OCI-LY1 (cell line): ENCODE results near the gene RPLP2.

ENCODE experiments used
- H2AFZ ChIP-seq: fragments of 200-600 bp; sonication (generic), shearing (Covaris generic); 2 replicates; pipeline ENCODE4 v1.6.0; 2014; ENCODE audit warnings: antibody characterized with exemption, mild to moderate bottlenecking, low read length
- H3F3A ChIP-seq: fragments of 200-600 bp; sonication (generic), shearing (Covaris generic); 2 replicates; pipeline ENCODE4 v1.6.0; 2014; ENCODE audit warnings: mild to moderate bottlenecking, antibody characterized with exemption, low read length, moderate library complexity; ENCODE audit not compliant: insufficient read depth
- H3K27ac ChIP-seq: fragments of 200-600 bp; sonication (generic); 2 replicates; pipeline ENCODE4 v1.5.1; 2014; ENCODE audit warnings: low read length, mixed run types, mild to moderate bottlenecking, low read depth; ENCODE audit not compliant: poor library complexity, severe bottlenecking
- H3K27me3 ChIP-seq: fragments of 200-600 bp; sonication (generic); 2 replicates; pipeline ENCODE4 v1.6.0; 2014; ENCODE audit warnings: antibody characterized with exemption, mild to moderate bottlenecking, low read length, moderate library complexity; ENCODE audit not compliant: insufficient read depth
- H3K36me3 ChIP-seq: fragments of 200-600 bp; sonication (generic); 2 replicates; pipeline ENCODE4 v1.6.1; 2014; ENCODE audit warnings: mild to moderate bottlenecking, antibody characterized with exemption, low read length, moderate library complexity, mixed read lengths; ENCODE audit not compliant: insufficient read depth
- H3K4me1 ChIP-seq: fragments of 200-600 bp; sonication (generic); 2 replicates; pipeline ENCODE4 v1.5.1; 2014; ENCODE audit warnings: mild to moderate bottlenecking, low read length, moderate library complexity; ENCODE audit not compliant: insufficient read depth, severe bottlenecking
- H3K4me2 ChIP-seq: fragments of 200-600 bp; sonication (generic), shearing (Covaris generic); 2 replicates; pipeline ENCODE4 v1.6.1; 2014; ENCODE audit warnings: low read length
- H3K4me3 ChIP-seq: fragments of 200-600 bp; sonication (generic); 2 replicates; pipeline ENCODE4 v1.5.1; 2014; ENCODE audit warnings: low read length, low read depth, mild to moderate bottlenecking, mixed read lengths; ENCODE audit not compliant: poor library complexity, severe bottlenecking
- H3K79me2 ChIP-seq: fragments of 200-600 bp; shearing (Covaris generic); 2 replicates; pipeline ENCODE4 v1.6.1; 2016; ENCODE audit warnings: mixed run types, low read length, mixed read lengths; ENCODE audit not compliant: insufficient read depth
- H3K9ac ChIP-seq: fragments of 200-600 bp; sonication (generic), shearing (Covaris generic); 2 replicates; pipeline ENCODE4 v1.6.1; 2014; ENCODE audit warnings: mild to moderate bottlenecking, low read length, mixed read lengths
- H3K9me2 ChIP-seq: fragments of 200-600 bp; sonication (generic), shearing (Covaris generic); 2 replicates; pipeline ENCODE4 v1.6.1; 2014; ENCODE audit warnings: low read depth, mild to moderate bottlenecking, low read length, mixed read lengths
- H3K9me3 ChIP-seq: fragments of 200-600 bp; shearing (Covaris generic); 2 replicates; pipeline ENCODE4 v1.6.1; 2014; ENCODE audit warnings: low read length, mixed read lengths
- H4K20me1 ChIP-seq: fragments of 200-600 bp; sonication (generic), shearing (Covaris generic); 2 replicates; pipeline ENCODE4 v1.6.0; 2016; ENCODE audit warnings: mild to moderate bottlenecking, low read length; ENCODE audit not compliant: insufficient read depth
- EZH2 ChIP-seq: fragments of 200-600 bp; sonication (generic), shearing (Covaris generic); IDR thresholded peaks from 2 replicates; pipeline ENCODE4 v1.8.0; 2017; ENCODE audit warnings: borderline replicate concordance, mixed run types, mild to moderate bottlenecking, antibody characterized with exemption, low read length, moderate library complexity, mixed read lengths
- TF ChIP-seq, protein P1 (sequence below): fragments of 200-600 bp; sonication (generic), shearing (Covaris generic); IDR thresholded peaks from 2 replicates; pipeline ENCODE4 v1.5.1; 2017; ENCODE audit warnings: mild to moderate bottlenecking, antibody characterized with exemption, low read length, moderate library complexity, mixed read lengths

Gene RPLP2

DNA sequence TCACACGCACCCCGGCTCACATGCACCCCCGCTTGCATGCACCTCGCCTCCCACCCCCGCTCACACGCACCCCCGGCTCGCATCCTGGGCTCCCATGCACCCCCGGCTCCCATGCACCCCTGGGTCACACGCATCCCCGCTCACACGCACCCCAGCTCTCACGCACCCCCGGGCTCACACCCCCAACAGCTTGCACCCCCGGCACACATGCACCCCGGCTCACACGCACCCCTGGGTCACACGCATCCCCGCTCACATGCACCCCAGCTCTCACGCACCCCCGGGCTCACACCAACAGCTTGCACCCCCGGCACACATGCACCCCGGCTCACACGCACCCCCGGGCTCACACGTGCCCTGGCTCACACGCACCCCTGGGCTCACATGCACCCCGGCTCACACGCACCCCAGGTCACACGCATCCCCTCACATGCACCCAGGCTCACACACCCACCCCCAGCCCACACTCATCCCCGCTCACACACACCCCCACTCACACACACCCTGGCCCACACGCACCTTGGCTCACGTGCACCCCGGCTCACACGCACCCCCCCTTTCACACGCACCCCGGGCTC, 49.1 kb downstream of the RPLP2 start:
- Histone ChIP-seq H3K4me2 (no peak overlapping the region), H3K4me3 (no peak overlapping the region), H3K9ac (no peak overlapping the region), H4K20me1 (no peaks in the 10 kb centered on the region), H3K36me3 (no peaks in the 10 kb centered on the region), H3K9me2 (no peaks in the 10 kb centered on the region), H3K79me2 (no peaks in the 10 kb centered on the region), H3K27ac (no peak overlapping the region), H3K27me3 (no peaks in the 10 kb centered on the region), H3K9me3 (no peaks in the 10 kb centered on the region), H2AFZ (no peak overlapping the region), H3K4me1 (peaks cover 6% of the 10 kb centered on the region), H3F3A (no peaks in the 10 kb centered on the region)
- TF ChIP-seq, protein P1, sequence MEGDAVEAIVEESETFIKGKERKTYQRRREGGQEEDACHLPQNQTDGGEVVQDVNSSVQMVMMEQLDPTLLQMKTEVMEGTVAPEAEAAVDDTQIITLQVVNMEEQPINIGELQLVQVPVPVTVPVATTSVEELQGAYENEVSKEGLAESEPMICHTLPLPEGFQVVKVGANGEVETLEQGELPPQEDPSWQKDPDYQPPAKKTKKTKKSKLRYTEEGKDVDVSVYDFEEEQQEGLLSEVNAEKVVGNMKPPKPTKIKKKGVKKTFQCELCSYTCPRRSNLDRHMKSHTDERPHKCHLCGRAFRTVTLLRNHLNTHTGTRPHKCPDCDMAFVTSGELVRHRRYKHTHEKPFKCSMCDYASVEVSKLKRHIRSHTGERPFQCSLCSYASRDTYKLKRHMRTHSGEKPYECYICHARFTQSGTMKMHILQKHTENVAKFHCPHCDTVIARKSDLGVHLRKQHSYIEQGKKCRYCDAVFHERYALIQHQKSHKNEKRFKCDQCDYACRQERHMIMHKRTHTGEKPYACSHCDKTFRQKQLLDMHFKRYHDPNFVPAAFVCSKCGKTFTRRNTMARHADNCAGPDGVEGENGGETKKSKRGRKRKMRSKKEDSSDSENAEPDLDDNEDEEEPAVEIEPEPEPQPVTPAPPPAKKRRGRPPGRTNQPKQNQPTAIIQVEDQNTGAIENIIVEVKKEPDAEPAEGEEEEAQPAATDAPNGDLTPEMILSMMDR: no peak
- no peak for TF ChIP-seq EZH2

DNA sequence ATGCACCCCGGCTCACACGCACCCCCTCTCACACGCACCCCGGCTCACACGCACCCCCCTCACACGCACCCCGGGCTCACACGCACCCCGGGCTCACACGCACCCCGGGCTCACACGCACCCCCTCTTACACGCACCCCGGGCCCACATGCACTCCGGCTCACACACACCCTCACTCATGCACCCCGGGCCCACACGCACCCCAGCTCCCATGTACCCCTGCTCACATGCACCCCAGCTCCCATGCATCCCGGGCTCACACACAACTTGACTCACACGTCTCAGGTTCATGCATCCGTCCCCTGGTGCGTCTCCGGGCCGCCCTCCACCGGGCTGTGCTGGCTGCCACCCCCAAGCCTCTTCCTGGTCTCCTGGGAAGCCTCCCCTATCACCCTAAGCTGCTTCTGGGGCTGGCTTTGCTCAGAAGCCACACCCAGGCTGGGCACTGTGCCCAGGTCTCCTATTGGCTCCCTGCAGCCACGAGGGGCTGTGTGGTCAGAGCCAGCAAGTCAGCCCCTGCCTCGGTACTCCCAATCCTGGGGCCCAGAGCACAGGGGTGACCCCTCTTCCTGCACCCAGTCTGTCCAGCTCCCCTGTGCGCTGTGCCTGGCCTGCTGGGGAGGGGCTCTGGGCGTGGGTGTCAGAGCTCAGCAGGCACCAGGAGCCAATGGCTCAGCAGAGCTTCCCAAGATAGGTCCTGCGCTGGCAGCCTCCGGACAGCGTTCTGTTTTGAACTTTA, 49.8 kb downstream of the RPLP2 start:
- H3K4me1 ChIP-seq: peaks cover 6% of the 10 kb centered on the region

DNA sequence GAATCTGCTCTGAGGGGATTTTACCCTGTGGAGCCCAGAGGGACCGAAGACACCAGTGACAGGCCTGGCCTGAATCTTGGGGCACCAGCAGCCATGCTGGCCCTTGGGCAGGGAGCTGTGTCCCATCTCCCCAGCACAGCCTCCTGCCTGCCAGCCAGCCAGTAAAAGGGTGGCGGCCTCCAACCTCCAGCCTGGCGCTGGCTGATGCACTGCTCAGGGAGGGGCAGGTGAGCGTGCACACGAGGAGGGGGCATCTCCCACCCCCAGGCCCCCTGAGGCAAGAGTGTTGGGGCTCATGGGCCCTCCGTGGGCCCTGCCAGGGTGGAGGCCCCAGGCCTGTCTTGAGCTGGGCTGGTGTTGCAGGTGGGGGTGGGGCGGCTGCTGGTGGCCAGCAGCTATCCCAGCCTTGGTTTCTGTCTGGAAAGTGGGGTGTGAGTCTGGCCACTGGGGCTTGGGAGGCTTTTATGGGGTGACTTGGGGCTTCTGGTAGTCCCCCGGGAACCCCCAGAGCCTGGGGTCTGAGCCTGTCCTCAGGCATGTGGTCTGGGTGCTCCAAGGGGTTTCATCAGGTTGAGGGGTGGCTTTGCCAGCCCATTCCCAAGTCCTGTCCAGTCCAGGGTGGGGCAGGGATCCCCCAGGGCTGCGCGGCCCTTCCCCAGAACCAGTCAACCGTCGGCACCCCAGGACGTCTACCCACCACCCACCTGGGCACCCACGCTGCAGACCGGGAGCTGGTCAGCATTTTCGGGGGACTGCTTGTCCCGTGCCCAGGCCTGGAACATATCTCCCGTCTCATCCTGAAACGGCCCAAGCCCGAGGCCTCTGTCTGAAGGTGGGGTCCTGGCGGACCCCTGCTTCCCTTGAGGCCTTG, 50.7 kb downstream of the RPLP2 start:
- no peak overlapping the region for H2AFZ ChIP-seq
- no peak overlapping the region for H3K27ac ChIP-seq
- H3F3A ChIP-seq: no peaks in the 10 kb centered on the region
- H3K9ac ChIP-seq: no peak overlapping the region
- H3K9me3 ChIP-seq: no peaks in the 10 kb centered on the region
- no peaks in the 10 kb centered on the region for H3K36me3 ChIP-seq
- no peak overlapping the region for H3K4me2 ChIP-seq
- no peaks in the 10 kb centered on the region for H4K20me1 ChIP-seq
- peaks cover 6% of the 10 kb centered on the region for H3K4me1 ChIP-seq
- H3K79me2 ChIP-seq: no peaks in the 10 kb centered on the region
- TF ChIP-seq, protein P1: no peak
- no peak for TF ChIP-seq EZH2
- H3K27me3 ChIP-seq: peaks cover 3% of the 10 kb centered on the region; the same call in 1 of the 2 replicates
- H3K9me2 ChIP-seq: no peaks in the 10 kb centered on the region
- no peak overlapping the region for H3K4me3 ChIP-seq

More for the DNA sequence above, 49.8 kb downstream of the RPLP2 start:
- no peaks in the 10 kb centered on the region for H4K20me1 ChIP-seq
- H3K9ac ChIP-seq: no peak overlapping the region
- H3K36me3 ChIP-seq: no peaks in the 10 kb centered on the region
- TF ChIP-seq, protein P1: no peak
- no peak for TF ChIP-seq EZH2
- H2AFZ ChIP-seq: no peak overlapping the region
- no peaks in the 10 kb centered on the region for H3F3A ChIP-seq
- H3K27ac ChIP-seq: no peak overlapping the region
- no peaks in the 10 kb centered on the region for H3K9me3 ChIP-seq
- H3K9me2 ChIP-seq: no peaks in the 10 kb centered on the region
- no peak overlapping the region for H3K4me2 ChIP-seq
- H3K79me2 ChIP-seq: no peaks in the 10 kb centered on the region
- no peak overlapping the region for H3K4me3 ChIP-seq
- no peaks in the 10 kb centered on the region for H3K27me3 ChIP-seq
